ENCODE data around the gene FILIP1.

GRCh38 chr6:75501756-75502155 is 8.2 kb upstream of the FILIP1 start:
- TF ChIP-seq CTCF (IDR thresholded peaks at IDR 0.05), result no peak
- no peak for TF ChIP-seq MAX (IDR thresholded peaks at IDR 0.05)
- TF ChIP-seq RCOR1 (IDR thresholded peaks at IDR 0.05; ENCODE audit: low read depth, low read length), result no peak
- no peak for TF ChIP-seq SMC3 (IDR thresholded peaks at IDR 0.05)
- no peak for TF ChIP-seq RFX5 (IDR thresholded peaks at IDR 0.05)
- TF ChIP-seq EHF (CRISPR knock-in tag; IDR thresholded peaks at IDR 0.05), result no peak
- no peak for TF ChIP-seq HDAC2 (IDR thresholded peaks at IDR 0.05)
- no peak for TF ChIP-seq USF2 (IDR thresholded peaks at IDR 0.05)

Data from A549 (cell line).